ENCODE results near the gene CCL2.

The CCL2 gene

GRCh38 chr17:34261568-34262337 lies 6.7 kb downstream of the CCL2 start:
- no peak for DNase-seq (ENCODE audit: extremely low read depth in 1 of 2, low read depth in 1 of 2)

- no peak for DNase-seq (ENCODE audit: extremely low read depth in 1 of 2, low read depth in 1 of 2)
These were observed 10.6 kb downstream of the CCL2 start for GRCh38 chr17:34265711-34266110.

- DNase-seq (ENCODE audit: extremely low read depth in 1 of 2, low read depth in 1 of 2): no peak
These were observed 14.9 kb downstream of the CCL2 start, which contains the start of gene CCL7 for GRCh38 chr17:34269969-34270368. Gene CCL7, plus strand, starts transcription at chr17:34270221. Its CDS starts 70 bp downstream, at chr17:34270291.

- no peak for DNase-seq (ENCODE audit: extremely low read depth in 1 of 2, low read depth in 1 of 2)
These were observed 20.8 kb downstream of the CCL2 start for GRCh38 chr17:34275881-34276280.

GRCh38 chr17:34276826-34277225 lies 21.7 kb downstream of the CCL2 start:
- DNase-seq (ENCODE audit: extremely low read depth in 1 of 2, low read depth in 1 of 2): no peak

DNA sequence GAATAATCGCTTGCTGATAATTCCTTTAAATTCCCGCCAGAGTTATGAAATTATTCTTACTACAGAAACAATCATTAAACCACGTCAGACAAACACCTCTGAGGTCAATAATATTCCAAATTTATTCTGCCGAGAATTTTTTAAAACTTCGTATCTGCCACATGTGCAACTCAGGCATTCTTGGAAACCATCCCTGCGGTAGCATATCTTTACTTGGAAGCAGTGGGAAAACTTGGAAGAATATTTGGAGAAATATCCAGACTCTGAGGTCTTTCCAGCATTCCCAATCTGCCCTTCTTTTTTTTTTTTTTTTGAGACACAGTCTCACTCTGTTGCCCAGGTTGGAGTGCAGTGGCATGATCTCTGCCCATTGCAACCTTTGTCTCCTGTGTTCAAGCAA lies 28.5 kb downstream of the CCL2 start:
- DNase-seq (ENCODE audit: extremely low read depth in 1 of 2, low read depth in 1 of 2): no peak

- no peak for DNase-seq (ENCODE audit: extremely low read depth in 1 of 2, low read depth in 1 of 2)
These were observed 30.3 kb downstream of the CCL2 start, which contains the start of gene CCL11 for GRCh38 chr17:34285286-34285792. Gene CCL11, plus strand, starts transcription at chr17:34285742. Its CDS starts 67 bp downstream, at chr17:34285809.

DNA sequence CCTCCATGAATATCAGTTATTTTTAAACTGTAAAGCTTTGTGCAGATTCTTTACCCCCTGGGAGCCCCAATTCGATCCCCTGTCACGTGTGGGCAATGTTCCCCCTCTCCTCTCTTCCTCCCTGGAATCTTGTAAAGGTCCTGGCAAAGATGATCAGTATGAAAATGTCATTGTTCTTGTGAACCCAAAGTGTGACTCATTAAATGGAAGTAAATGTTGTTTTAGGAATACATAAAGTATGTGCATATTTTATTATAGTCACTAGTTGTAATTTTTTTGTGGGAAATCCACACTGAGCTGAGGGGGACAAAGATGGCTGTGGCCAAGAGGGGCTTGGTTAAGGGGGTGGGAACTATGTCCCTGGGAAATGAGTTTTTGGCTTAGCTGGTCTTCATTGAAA lies 32.8 kb downstream of the CCL2 start:
- no peak for DNase-seq (ENCODE audit: extremely low read depth in 1 of 2, low read depth in 1 of 2)

GRCh38 chr17:34290586-34290985 lies 35.5 kb downstream of the CCL2 start:
- DNase-seq (ENCODE audit: extremely low read depth in 1 of 2, low read depth in 1 of 2): no peak

DNA sequence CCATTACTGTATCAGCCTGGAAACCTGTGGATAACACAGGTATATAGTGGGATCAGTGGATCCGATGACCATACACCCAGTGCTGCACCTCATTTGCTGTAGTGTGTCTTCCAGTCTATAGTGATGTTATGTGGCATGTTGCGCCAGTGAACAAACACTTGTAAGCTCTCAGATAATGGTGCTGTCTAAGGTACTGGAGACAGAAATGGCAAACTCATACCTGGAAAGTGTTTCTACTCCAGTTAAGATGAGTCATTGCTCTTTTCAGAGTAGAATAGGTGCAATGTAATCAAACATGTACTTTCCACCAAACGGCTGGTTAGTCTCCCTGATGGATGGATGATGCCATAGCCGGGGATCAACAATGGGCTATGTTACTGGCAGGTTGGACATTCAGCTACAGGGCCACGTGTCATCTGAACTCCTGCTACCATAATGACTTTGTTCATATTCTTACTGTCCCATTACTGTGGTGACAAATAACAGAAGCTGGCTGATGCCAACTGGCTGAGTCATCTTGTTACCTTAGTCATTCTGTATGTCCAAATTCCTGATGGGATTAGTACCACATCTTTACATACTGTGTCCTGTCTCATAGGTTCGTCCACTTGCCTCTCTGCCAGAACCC lies 36.8 kb downstream of the CCL2 start:
- DNase-seq (ENCODE audit: extremely low read depth in 1 of 2, low read depth in 1 of 2): no peak

- DNase-seq (ENCODE audit: extremely low read depth in 1 of 2, low read depth in 1 of 2): no peak
These were observed 43.9 kb downstream of the CCL2 start for GRCh38 chr17:34299027-34299426.

DNA sequence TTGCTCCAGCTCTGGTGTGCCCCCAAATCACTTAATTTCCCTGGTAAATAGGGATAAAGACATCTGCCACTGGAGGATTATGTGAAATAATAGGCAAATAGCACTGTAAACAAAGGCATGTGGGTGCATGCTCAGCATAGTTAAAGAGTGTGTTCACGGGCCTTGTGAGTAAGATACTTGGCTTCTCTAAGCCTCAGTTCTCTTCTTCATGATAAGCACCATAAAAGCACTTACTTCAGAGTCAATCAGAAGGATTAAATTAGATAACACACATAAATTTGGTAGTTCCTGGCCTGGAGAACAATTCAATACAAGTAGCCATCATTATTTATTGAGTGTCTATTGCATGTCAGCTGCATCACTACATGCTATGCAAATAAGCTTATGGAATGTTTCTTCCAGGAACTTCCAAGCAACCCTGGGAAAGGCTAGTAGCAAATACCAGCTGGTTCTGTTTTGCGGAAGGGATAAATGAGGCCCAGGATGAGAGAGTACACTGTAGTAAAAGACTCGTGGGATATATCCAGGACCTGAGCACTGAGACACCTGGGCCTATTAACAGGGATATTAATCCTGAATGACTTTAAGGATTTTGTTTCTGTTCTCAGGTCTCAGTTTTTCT lies 45.0 kb downstream of the CCL2 start:
- DNase-seq (ENCODE audit: extremely low read depth in 1 of 2, low read depth in 1 of 2): no peak

DNA sequence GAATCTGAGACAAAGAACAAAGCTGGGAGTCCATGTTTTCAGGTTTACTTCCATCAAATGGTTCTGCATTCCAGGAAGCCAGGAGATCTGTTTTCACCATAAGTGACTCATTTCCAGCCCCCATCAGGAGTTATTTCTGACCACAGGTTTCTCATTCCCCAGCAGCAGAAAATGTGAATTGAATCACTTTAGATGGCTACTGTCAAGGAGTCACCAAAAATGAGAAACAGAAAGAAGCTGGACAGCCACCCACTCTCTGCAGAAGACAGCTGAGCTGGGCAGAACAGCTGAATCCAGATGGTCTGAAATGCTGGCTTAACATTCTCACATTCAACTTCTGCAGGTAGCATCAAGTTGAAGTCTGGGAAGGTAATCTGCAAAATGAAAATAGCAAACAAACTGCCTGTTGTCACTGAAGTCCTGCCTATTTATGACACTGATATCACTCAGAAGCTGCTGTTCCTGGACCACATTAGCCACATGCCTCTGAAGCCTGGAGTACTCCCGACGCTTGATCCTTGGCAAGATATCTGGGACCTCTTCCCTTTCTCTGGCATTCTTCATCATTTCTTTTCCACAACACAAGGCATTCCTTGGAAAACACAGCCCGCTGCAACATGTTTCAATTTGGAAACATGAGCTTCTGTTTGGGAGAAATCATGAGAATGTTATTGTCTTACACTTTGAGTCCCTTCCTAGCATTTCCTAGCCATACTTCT lies 45.7 kb downstream of the CCL2 start:
- no peak for DNase-seq (ENCODE audit: extremely low read depth in 1 of 2, low read depth in 1 of 2)

DNA sequence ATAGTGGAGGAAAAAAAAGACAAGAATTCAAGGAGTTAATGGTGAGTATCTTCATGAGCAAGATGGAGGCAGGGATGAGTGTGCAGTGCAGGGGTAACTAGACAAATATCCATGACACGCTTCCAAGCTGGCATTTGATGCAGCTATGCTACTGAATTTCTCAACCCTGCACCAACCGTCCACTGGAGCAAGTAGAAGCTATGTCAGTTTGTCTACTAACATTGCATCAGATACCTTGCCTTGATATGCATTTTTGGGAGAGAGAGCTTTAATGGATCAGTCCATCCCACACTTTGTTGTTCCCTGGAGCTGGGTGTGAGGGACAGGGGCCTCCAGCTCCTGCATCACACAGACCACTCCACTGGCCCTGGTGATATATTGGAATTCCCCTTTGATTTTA lies 46.9 kb downstream of the CCL2 start:
- no peak for DNase-seq (ENCODE audit: extremely low read depth in 1 of 2, low read depth in 1 of 2)

DNA sequence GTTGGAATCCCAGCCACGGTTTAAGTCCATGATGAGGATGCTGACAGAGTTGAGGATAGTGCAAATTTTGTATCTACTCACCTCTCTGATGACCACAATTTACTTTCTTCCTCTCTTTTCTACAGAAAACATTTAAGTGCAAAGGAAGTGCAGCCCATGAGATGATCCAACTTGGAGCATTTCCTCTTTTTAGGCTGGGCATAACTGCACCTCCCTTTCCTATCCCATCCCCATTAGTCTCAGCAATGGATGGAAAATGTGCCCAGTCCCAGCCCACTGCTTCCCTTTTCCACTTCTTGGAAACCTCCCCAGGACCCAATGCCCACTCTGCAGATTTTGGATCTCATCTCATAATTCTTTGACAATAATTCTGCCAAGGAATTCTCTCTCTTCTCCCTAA lies 47.6 kb downstream of the CCL2 start:
- DNase-seq (ENCODE audit: extremely low read depth in 1 of 2, low read depth in 1 of 2): no peak

DNA sequence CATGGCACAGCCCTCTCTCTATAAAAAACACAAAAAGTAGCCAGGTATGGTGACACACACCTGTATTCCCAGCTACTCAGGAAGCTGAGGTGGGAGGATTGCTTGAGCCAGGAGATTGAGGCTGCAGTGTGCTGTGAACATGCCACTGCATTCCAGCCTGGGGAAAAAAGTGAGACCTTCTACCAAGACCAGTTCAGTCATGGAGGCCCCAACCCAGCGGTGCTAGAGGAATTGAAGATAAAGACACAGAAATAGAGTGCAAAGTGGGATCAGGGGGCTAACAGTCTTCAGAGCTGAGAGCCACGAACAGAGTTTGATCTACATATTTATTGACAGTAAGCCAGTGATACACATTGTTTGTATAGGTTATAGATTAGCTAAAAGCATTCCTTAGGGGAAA lies 48.5 kb downstream of the CCL2 start:
- DNase-seq (ENCODE audit: extremely low read depth in 1 of 2, low read depth in 1 of 2): no peak

DNA sequence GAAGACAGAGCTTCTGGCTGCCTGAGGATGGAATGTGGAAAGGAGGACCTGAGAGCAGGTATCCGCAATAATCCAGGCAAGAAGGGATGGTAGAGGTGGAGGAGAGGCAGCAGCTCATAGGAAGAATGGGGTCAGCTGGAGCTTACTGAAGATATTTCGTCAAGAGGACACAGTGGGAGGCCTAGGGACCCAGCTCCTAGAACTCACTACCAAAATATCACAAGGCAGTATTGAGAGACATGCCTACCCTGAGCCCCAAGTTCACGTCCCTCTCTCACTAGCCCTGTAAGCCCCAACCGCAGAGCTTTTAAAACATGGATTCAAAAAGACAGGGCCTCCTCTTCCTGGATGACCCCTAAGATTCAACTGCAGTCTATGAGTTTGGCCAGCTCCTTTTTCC lies 50.0 kb downstream of the CCL2 start:
- no peak for DNase-seq (ENCODE audit: extremely low read depth in 1 of 2, low read depth in 1 of 2)

GRCh38 chr17:34305606-34306005 lies 50.5 kb downstream of the CCL2 start:
- DNase-seq (ENCODE audit: extremely low read depth in 1 of 2, low read depth in 1 of 2): no peak

GRCh38 chr17:34306466-34306865 lies 51.4 kb downstream of the CCL2 start:
- no peak for DNase-seq (ENCODE audit: extremely low read depth in 1 of 2, low read depth in 1 of 2)

Measured in stimulated activated CD8-positive, alpha-beta memory T cell treated with anti-CD3 and anti-CD28 coated beads, Interleukin-7, amount 100 ng/mL, for 48 hours (primary cell).